GM12874 (cell line): Measurements from ENCODE around the gene DNTTIP2.

Experiments used
- TF ChIP-seq, protein P1 (sequence below): IDR thresholded peaks from 2 replicates; pipeline ENCODE4 v1.5.1; 2011; ENCODE audit warnings: low read depth, mild to moderate bottlenecking, control low read depth, low read length, moderate library complexity; ENCODE audit not compliant: insufficient read depth

Gene DNTTIP2

DNA sequence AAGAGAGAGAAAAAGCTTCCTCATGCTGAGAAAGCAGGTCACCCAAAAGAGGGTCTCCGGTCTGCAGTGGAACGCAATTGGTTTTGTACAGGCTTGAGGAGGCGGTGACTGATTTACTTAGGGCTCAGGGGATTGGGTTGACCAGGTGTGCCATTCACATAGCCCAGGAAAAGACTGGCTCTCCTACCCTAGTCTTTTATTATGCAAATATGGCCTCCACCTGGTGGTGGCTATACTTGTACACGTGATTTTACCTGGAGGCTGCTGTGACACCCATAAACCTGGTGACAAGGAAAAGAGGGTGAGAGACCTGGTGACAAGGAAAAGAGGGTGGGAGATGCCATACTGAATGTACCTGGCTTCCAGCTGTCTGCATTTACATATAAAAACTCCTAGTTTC is 49.9 kb downstream of the DNTTIP2 start:
- TF ChIP-seq, protein P1, sequence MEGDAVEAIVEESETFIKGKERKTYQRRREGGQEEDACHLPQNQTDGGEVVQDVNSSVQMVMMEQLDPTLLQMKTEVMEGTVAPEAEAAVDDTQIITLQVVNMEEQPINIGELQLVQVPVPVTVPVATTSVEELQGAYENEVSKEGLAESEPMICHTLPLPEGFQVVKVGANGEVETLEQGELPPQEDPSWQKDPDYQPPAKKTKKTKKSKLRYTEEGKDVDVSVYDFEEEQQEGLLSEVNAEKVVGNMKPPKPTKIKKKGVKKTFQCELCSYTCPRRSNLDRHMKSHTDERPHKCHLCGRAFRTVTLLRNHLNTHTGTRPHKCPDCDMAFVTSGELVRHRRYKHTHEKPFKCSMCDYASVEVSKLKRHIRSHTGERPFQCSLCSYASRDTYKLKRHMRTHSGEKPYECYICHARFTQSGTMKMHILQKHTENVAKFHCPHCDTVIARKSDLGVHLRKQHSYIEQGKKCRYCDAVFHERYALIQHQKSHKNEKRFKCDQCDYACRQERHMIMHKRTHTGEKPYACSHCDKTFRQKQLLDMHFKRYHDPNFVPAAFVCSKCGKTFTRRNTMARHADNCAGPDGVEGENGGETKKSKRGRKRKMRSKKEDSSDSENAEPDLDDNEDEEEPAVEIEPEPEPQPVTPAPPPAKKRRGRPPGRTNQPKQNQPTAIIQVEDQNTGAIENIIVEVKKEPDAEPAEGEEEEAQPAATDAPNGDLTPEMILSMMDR: no peak

DNA sequence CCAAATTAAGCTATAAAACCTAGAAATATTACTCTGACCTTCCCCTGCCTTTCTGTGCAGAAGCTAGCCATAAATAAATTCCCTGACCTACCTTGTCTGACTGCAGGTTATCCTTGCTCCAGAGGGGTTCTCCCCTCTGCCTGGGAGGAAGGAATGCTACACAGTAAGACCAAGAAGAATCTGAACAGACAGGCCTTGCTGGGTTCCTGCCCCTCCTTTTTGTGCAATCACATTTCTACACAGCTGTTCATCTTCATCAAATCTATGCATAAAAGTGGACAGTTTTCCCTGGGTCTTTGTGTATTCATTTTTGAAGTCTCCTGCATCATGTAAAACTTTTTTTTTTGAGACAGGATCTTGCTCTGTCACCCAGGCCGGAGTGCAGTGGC is 50.6 kb downstream of the DNTTIP2 start:
- TF ChIP-seq, protein P1: no peak

DNA sequence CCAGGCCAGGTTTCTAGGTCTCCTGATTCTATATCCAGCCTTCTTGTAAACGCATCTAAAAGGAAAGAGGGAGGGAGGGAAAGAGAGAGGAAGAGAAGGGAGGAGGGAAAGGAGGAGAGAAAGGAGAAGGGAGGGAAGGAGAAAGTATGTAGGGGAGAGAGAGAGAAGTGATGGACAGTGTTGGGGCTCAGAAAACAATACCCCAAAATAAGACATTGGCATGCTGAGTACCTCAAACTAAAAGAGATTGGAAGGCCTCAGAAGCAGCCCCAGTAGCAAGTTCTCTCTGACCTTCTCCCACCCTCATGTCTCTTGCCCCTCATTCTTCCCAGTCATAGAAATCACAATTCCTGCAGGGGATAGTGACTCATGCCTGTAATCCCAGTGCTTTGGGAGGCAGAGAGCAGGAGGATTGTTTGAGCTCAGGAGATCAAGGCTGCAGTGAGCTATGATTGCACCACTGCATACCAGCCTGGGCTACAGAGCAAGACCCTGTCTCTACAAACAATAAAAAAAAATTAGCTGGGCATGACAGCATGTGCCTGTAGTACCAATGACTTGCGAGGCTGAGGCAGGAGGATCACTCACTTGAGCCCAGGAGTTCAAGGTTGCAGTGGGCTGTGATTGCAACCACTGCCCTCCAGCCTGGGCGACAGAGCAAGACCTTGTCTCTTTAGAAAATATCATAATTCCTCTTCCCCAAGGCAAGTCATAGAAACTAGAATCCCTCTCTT is 51.2 kb downstream of the DNTTIP2 start:
- TF ChIP-seq, protein P1: no peak

DNA sequence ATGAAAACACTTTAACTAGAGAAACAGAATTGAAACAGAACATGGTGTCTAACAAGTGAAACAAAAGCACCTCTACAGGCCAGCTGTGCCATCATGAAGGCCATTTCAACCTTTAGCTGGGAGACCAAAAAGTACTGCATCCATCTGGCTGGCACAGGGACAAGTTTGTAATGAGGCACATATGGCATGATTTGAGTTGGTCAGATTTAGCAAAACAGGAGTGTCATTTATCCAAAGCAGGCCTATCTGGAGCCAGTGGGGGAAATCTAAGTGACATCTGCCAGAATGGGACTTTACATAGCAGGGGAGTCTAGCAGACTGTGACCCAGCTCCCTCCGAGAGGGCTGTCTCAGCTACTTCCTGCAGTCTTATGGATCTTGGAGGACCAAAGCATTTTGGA is 51.9 kb downstream of the DNTTIP2 start:
- TF ChIP-seq, protein P1: no peak

DNA sequence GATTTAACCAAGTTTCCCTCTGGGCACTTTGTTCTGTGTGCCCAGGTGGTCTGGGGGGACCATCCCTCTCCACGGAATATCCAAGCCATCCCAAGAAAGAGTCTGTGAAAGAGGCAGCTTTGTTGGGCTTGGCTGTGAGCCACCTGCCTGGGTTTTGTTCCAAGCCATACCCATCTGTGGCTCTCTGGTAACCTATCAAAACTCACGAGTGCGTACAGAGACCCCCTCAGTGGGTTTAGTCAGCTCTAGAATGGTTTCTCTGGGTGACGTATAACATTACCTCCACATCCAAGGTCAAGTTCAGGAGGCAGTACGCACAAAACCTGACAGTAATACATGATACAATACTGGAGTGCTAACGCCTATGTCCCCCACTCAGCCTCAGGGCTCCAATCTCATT is 54.2 kb downstream of the DNTTIP2 start:
- TF ChIP-seq, protein P1: no peak

DNA sequence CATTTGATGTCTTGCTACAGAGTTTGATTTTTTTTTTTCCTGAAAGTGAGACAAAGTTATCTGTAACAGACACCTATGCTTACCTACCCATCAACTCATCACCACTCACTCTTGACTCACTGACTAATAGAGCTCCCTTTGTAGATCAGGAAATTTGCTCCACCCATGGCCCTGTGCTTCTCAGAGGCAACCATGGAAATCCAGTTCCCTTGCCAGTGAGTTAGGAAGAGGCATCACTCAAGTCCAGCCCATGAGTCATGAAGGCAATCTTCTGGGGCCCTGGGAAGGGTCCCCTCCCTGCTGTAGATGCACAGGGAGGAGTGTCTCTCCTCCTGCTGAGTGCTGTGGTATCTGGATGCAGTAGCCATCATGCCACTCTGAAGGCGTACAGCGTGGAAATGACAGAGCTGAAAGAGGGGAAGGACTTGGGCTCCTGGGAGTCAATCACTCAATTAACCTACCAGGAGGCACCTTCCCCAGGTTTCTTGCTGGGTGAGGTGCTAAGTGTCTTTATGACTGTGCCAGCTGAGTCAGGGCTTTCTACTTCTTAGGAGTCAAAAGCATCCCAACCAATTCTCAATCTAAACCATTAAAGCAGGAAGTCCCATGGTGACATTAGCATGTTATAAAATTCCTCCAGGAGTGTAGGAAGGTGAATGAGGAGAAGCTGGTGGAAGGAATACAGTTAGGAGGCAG is 56.1 kb downstream of the DNTTIP2 start:
- TF ChIP-seq, protein P1: no peak

DNA sequence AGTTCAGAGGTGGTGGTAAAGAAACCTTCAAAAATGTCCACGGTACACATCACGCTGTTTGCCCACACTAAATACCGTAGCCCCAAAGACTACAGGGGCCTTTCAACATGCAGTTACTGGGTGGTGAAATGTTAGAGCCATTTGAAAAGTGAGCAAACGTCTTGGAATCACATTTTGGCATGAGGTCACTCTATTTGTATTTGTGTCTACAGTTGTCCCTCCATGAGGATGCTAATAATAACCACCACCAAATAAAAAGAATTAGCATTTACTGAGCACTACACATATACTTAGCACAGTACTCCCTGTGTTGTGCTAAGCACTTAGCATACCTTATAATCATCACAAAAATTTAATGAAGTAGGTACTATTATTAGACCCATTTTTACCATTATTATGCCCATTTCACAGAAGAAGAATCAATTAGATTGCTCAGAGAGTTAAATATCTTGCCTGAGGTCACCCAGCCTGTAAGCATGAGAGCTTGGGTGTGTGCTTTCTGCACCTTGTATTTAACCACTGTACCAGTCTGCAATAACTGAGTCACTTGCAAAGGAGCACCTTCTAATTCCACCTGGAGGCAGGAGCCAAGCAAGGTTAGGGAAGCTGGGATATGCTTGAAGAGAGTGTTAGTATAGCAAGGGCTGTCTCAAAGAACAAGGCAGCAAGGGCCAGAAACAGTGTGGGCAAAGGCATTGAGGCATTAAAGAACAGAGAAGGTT is 57.4 kb downstream of the DNTTIP2 start:
- TF ChIP-seq, protein P1: no peak
